ENCODE data around the gene KIAA0513. TPM values are rescaled to one million over a fixed set of nuclear protein-coding genes. Genes with fewer than 3 reads are reported as not detected.

KIAA0513 gene
- total RNA-seq, 1 donor from 2014 or later, result 12.9 TPM

DNA sequence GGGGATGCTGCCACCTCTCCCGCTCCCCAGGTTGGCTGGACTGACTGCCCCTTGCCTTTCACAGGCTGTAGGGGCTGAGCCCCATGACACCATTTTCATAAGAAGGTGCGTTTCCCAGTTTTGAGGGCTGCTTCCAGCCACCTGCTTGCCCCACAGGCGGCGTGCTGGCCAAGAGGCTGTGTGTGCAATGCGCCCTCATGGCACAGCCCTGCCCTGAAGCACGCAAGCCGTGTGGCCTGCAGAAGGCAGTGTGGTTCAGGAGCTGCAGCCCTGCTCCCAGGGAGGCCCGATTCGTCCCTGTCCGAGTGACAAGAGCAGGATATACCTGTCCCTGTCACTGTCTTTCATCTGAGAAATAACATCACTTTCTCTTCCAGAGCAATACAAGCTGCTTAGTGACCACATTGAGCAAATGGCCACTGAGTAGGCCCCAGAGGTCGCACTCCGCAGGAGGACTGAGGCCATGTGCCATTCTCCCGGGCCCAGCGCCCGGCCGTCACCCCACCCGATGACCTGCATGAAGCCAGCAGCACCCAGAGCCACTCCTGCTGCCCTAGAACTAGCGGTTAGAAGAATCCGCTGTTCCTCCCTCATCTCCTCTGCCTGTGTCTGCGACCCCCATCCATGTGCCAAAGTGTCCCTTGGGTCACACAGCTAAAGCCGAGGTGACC, 60.4 kb downstream of the KIAA0513 start:
- Mint-ChIP-seq H3K27ac (no peak overlapping the region), H3K27me3 (no peaks in the 10 kb centered on the region), H3K36me3 (no peaks in the 10 kb centered on the region), H3K4me1 (ENCODE audit: unreplicated experiment) (peaks cover 30% of the 10 kb centered on the region), H3K9me3 (no peaks in the 10 kb centered on the region), H3K4me3 (no peak overlapping the region)
- TF ChIP-seq, protein P1, sequence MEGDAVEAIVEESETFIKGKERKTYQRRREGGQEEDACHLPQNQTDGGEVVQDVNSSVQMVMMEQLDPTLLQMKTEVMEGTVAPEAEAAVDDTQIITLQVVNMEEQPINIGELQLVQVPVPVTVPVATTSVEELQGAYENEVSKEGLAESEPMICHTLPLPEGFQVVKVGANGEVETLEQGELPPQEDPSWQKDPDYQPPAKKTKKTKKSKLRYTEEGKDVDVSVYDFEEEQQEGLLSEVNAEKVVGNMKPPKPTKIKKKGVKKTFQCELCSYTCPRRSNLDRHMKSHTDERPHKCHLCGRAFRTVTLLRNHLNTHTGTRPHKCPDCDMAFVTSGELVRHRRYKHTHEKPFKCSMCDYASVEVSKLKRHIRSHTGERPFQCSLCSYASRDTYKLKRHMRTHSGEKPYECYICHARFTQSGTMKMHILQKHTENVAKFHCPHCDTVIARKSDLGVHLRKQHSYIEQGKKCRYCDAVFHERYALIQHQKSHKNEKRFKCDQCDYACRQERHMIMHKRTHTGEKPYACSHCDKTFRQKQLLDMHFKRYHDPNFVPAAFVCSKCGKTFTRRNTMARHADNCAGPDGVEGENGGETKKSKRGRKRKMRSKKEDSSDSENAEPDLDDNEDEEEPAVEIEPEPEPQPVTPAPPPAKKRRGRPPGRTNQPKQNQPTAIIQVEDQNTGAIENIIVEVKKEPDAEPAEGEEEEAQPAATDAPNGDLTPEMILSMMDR (conservative IDR thresholded peaks at IDR 0.05), result no peak
- DNase-seq (ENCODE audit: extremely low spot score, unreplicated experiment), result no peak

DNA sequence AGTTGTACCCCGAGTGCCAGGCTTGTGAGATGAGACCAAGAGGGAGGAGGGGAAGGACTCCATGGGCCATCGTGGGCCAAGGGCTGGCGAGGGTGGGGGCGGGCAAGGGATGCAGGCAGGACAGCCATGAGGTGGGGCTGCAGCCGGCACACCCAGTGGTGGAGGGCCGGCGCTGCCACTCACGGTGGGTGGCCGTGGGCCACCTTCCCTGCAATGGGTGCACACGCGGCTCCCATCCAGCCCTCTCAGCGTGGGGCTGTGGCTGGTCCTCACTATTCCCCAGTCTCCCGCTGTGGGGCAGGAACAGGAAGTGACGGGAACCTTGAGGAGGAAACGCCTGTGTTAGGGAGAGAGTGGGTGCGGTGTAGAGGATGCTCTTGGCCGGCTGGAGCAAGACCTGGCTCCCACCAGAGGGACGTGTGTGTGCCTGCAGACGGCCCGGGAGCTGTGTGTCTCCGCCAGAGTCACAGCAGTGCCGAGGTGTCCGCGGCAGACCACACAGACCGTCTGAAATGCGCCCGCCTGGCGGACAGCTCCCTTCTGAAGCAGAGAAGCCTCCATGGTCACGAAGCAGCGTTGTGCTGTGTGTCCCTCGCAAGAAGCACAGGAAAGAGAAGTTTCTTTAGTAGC, 61.1 kb downstream of the KIAA0513 start:
- H3K4me1 Mint-ChIP-seq (ENCODE audit: unreplicated experiment), result peaks cover 23% of the 10 kb centered on the region
- TF ChIP-seq, protein P1 (conservative IDR thresholded peaks at IDR 0.05), result no peak
- no peaks in the 10 kb centered on the region for H3K36me3 Mint-ChIP-seq
- no peak for DNase-seq (ENCODE audit: extremely low spot score, unreplicated experiment)
- no peak overlapping the region for H3K27ac Mint-ChIP-seq
- H3K9me3 Mint-ChIP-seq, result no peaks in the 10 kb centered on the region
- H3K4me3 Mint-ChIP-seq, result no peak overlapping the region
- H3K27me3 Mint-ChIP-seq, result no peaks in the 10 kb centered on the region

DNA sequence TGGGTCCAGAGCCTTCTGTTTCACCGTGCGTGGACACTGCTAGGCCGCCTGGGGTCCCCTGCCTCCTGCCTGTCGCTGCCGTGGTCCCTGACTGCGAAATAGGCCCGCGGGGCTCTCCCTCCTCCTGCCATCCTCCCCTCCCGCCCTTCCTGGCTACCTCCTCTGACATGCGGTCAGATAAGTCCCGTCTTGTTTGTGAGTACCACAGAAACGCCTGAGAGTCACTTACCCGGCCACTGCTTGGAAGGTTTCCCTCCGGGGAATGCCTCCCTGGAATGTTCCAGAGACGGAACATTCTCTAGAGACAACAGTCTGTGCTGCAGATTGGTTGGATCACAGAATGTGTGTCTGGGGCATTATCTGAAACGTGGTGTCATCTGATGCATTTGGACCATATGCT, 61.9 kb downstream of the KIAA0513 start:
- no peaks in the 10 kb centered on the region for H3K27me3 Mint-ChIP-seq
- no peaks in the 10 kb centered on the region for H3K36me3 Mint-ChIP-seq
- DNase-seq (ENCODE audit: extremely low spot score, unreplicated experiment), result no peak
- H3K4me1 Mint-ChIP-seq (ENCODE audit: unreplicated experiment), result peaks cover 22% of the 10 kb centered on the region
- TF ChIP-seq, protein P1 (conservative IDR thresholded peaks at IDR 0.05), result no peak
- H3K27ac Mint-ChIP-seq, result no peak overlapping the region
- H3K4me3 Mint-ChIP-seq, result no peak overlapping the region
- H3K9me3 Mint-ChIP-seq, result no peaks in the 10 kb centered on the region

DNA sequence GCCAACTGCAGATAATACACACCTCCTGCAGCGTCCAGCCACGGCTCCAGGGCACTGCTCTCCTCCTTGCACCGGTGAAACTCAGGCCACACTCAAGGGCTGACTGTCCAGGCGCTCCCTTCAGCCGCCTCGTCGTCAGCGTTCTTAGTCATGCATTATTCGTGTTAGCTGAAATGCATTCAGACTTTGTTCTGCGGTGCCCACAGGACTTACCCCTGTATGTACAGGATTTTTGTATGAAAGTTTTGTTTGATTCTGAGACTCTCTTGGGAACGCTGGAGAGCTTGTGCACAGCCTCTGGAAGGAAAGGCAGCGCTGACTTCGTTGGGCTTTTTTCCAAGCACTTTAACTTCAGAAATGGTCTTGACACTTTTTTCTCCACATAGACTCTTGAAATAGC, 62.6 kb downstream of the KIAA0513 start:
- Mint-ChIP-seq H3K27me3 (no peaks in the 10 kb centered on the region), H3K9me3 (no peaks in the 10 kb centered on the region), H3K4me1 (ENCODE audit: unreplicated experiment) (peaks cover 18% of the 10 kb centered on the region), H3K36me3 (no peaks in the 10 kb centered on the region), H3K27ac (no peak overlapping the region), H3K4me3 (no peak overlapping the region)
- no peak for DNase-seq (ENCODE audit: extremely low spot score, unreplicated experiment)
- TF ChIP-seq, protein P1 (conservative IDR thresholded peaks at IDR 0.05), result no peak

DNA sequence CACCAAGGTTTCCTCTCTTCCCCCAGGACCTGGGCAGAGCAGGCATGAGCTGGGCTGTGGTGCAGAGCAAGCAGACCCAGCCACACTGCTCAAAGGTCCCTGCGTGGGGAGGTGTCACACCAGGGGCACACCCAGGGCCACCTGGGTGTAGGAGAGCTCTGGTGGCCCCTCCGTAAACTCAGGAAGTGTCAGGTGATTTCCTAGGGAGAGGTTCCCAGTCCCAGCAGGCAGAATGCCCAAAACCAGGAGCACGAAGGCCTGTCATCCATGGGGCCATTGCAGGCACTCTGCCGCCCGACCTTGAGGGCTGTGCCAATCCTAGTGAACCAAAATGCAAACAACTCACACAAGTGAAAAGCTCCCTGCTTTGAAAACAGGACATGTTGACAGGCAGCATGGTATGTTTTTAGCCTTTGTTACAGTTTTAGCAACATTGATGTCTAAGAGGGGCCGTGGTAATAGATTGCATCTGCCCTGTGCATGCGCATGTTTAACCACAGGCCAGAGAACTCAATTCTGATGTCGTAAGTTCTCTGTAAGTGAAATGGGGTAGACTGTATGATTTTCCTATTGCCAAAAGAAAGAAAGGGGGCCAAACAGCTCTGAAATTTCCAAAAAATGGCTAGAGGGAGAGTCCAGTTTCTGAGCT, 63.4 kb downstream of the KIAA0513 start:
- no peak for DNase-seq (ENCODE audit: extremely low spot score, unreplicated experiment)
- Mint-ChIP-seq H3K9me3 (no peaks in the 10 kb centered on the region), H3K4me3 (no peak overlapping the region), H3K36me3 (no peaks in the 10 kb centered on the region), H3K4me1 (ENCODE audit: unreplicated experiment) (peaks cover 11% of the 10 kb centered on the region), H3K27ac (no peak overlapping the region), H3K27me3 (no peaks in the 10 kb centered on the region)
- TF ChIP-seq, protein P1 (conservative IDR thresholded peaks at IDR 0.05), result no peak
